ENCODE results near the gene KCNMB2.
"Not testable (repeated sequence)": the region's sequence is repeated elsewhere in the genome, so short reads cannot be mapped to it uniquely, and the experiment has no call there.

KCNMB2 gene

DNA sequence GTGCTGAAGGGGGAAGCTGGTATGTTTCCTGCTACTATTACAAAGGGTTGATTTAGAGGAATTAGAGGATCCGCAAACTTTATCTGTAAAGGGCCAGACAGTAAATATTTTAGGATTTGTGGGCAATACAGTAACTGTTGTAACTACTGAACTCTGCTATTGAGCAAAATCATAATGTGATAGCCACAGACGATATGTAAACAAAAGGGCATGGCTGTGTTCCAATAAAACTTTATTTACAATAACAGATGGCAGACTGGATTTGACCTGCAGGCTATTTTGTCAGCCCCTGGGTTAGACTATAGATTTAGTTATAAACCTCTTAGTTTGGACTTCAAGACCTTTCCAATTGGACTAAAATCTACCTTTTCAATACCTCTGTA is 27.8 kb upstream of the KCNMB2 start:
- ChIA-PET POLR2A (no interaction called here), CTCF (no interaction called here)
- DNase-seq (ENCODE audit: extremely low spot score): no peak
- TF ChIP-seq BHLHE40 (IDR thresholded peaks at IDR 0.05; ENCODE audit: borderline replicate concordance) (no peak), LEF1 (IDR thresholded peaks at IDR 0.05; ENCODE audit: borderline replicate concordance) (no peak), FOXK2 (IDR thresholded peaks at IDR 0.05) (no peak), ELF4 (IDR thresholded peaks at IDR 0.05) (no peak), PKNOX1 (IDR thresholded peaks at IDR 0.05) (no peak), SUZ12 (IDR thresholded peaks at IDR 0.05) (no peak), ZNF384 (IDR thresholded peaks at IDR 0.05) (no peak), CTBP1 (IDR thresholded peaks at IDR 0.05; ENCODE audit: borderline replicate concordance) (no peak), L3MBTL2 (conservative IDR thresholded peaks at IDR 0.05) (no peak)

GRCh38 chr3:178510496-178510895 is 25.7 kb upstream of the KCNMB2 start:
- ChIA-PET POLR2A (no interaction called here), CTCF (no interaction called here)
- no peak for TF ChIP-seq LEF1 (IDR thresholded peaks at IDR 0.05; ENCODE audit: borderline replicate concordance)
- DNase-seq (ENCODE audit: extremely low spot score): no peak

DNA sequence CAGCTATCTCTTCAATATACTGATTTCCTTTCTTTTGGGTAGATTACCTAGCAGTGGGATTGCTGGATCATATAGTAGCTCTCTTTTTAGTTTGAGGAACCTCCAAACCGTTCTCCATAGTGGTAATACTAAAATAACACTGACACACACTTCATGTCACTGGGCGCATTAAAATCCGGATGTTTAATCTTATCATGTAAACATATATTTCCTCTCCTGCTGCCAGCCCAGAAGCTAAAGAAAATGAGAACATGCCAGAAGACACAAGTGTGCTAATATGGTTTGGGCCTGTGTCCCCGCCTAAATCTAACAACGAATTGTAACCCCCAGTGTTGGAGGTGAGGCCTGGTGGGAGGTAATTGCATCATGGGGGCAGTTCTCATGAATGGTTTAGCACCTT is 23.6 kb upstream of the KCNMB2 start:
- no peak for DNase-seq (ENCODE audit: extremely low spot score)
- CTCF ChIA-PET: no interaction called here
- no peak for TF ChIP-seq PKNOX1 (IDR thresholded peaks at IDR 0.05)
- no peak for TF ChIP-seq L3MBTL2 (conservative IDR thresholded peaks at IDR 0.05)
- TF ChIP-seq LEF1 (IDR thresholded peaks at IDR 0.05; ENCODE audit: borderline replicate concordance): no peak
- POLR2A ChIA-PET: no interaction called here

- ChIA-PET POLR2A (no interaction called here), CTCF (no interaction called here)
- DNase-seq (ENCODE audit: extremely low spot score): no peak
- no peak for TF ChIP-seq SUZ12 (IDR thresholded peaks at IDR 0.05)
These were observed 22.5 kb upstream of the KCNMB2 start for GRCh38 chr3:178513546-178514380.

DNA sequence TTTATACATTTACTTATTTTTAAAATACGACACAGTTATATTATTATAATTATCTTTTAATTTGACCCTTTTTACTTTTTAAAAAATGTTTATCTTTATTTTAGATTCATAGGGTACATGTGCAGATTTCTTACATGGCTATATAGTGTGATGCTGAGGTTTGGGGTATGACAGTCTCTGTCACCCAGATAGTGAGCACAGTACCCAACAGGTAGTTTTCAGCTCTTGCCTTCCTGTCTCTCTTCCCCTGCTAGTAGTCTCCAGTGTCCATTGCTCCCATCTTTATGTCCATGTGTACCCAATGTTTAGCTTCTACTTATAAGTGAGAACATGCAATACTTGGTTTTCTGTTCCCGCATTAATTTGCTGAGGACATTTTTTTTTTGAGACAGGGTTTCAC is 21.8 kb upstream of the KCNMB2 start:
- TF ChIP-seq FOXK2 (IDR thresholded peaks at IDR 0.05): no peak
- TF ChIP-seq CTBP1 (IDR thresholded peaks at IDR 0.05; ENCODE audit: borderline replicate concordance): no peak
- TF ChIP-seq L3MBTL2 (conservative IDR thresholded peaks at IDR 0.05): no peak
- no peak for TF ChIP-seq SUZ12 (IDR thresholded peaks at IDR 0.05)
- TF ChIP-seq BHLHE40 (IDR thresholded peaks at IDR 0.05; ENCODE audit: borderline replicate concordance): no peak
- TF ChIP-seq PKNOX1 (IDR thresholded peaks at IDR 0.05): no peak
- no peak for TF ChIP-seq FOXA1 (IDR thresholded peaks at IDR 0.05)
- TF ChIP-seq LEF1 (IDR thresholded peaks at IDR 0.05; ENCODE audit: borderline replicate concordance): no peak
- no peak for TF ChIP-seq TARDBP (IDR thresholded peaks at IDR 0.05)
- TF ChIP-seq SP1 (IDR thresholded peaks at IDR 0.05): no peak
- no peak for TF ChIP-seq NFRKB (IDR thresholded peaks at IDR 0.05)
- no peak for TF ChIP-seq ZNF384 (IDR thresholded peaks at IDR 0.05)
- no peak for TF ChIP-seq FOXM1 (IDR thresholded peaks at IDR 0.05; ENCODE audit: borderline replicate concordance)
- TF ChIP-seq HDGF (IDR thresholded peaks at IDR 0.05; ENCODE audit: borderline replicate concordance): no peak
- TF ChIP-seq ELF4 (IDR thresholded peaks at IDR 0.05): no peak
- TF ChIP-seq ARNT (IDR thresholded peaks at IDR 0.05): no peak
- no peak for DNase-seq (ENCODE audit: extremely low spot score)
- ChIA-PET CTCF (no interaction called here), POLR2A (no interaction called here)

DNA sequence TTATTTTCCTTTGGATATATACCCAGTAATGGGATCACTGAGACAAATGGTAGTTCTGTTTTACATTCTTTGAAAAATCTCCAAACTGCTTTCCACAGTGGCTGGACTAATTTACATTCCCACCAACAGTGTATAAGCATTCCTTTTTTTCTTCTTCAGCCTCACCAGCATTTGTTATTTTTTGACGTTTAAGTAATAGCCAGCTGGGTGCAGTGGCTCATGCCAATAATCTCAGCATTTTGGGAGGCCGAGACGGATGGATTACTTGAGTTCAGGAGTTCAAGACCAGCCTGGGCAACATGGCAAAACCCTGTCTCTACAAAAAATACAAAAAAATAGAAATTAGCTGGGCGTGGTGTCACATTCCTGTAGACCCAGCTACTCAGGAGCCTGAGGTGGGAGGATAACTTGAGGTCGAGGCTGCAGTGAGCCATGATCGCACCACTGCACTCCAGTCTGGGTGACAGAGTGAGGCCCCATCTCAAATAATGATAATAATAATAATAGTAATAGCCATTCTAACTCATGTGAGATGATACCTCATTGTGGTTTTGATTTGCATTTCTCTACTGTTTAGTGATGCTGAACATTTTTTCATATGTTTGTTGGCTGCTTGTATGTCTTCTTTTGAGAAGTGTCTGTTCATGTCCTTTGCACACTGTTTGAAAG is 21.0 kb upstream of the KCNMB2 start:
- POLR2A ChIA-PET; DNase-seq (ENCODE audit: extremely low spot score); CTCF ChIA-PET: not testable (repeated sequence)

DNA sequence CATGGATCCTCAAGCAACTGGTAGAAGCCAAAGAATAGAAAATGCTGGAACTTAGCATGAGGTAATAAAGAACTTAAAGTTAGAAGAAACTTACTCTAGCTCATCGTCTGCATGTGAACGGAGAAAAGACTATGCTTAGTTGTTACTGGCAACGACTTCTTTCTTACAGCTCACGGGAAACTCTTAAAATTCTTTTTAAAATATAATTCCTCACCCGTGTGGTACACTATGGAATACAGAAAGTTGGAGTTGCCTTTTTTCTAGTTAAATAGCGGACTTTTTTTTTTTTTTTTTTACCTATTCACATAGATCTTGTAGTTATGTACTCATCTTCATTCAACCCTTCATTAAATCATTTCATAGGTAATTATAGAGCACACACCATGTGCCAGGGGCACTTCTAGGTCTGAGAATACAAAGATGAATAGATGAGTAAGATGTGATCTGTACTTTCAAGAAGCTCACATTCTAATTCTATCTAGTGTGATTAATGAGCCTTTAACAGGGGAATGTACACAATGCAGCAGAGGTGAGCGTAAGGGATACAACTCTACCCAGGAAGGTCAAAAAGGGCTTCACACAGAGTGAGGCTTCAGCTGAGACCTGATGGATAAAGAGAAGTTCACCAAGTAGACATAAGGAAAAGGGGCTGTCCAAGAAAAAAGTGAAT is 18.4 kb upstream of the KCNMB2 start:
- POLR2A ChIA-PET: no interaction called here
- CTCF ChIA-PET: no interaction called here
- DNase-seq (ENCODE audit: extremely low spot score): no peak
- no peak for TF ChIP-seq SP1 (IDR thresholded peaks at IDR 0.05)
- TF ChIP-seq TARDBP (IDR thresholded peaks at IDR 0.05): no peak
- TF ChIP-seq L3MBTL2 (conservative IDR thresholded peaks at IDR 0.05): no peak
- no peak for TF ChIP-seq FOXK2 (IDR thresholded peaks at IDR 0.05)
- no peak for TF ChIP-seq SUZ12 (IDR thresholded peaks at IDR 0.05)

Measured in HEK293T (cell line).